SK-N-SH (cell line): ENCODE data around the gene RPH3AL. TPM values are rescaled to one million over a fixed set of nuclear protein-coding genes. Genes with fewer than 3 reads are reported as not detected.

Source experiments
- CTCF ChIA-PET: fragments of 300-600, 350-600 bp; formaldehyde crosslinking; extraction: SDS; loops from one replicate; lab custom pipeline; 2021; lab: Yijun Ruan, JAX
- POLR2A ChIA-PET: fragments of 350-600 bp; sonication (Branson Sonifier 250); formaldehyde crosslinking; extraction: SDS; loops from one replicate; lab custom pipeline; 2020; ENCODE audit warnings: antibody characterized with exemption, inconsistent platforms; lab: Yijun Ruan, JAX
- DNase-seq: peaks from one replicate; pipeline ENCODE4 v3.0.0; 2012
- H2AFZ ChIP-seq: fragments of 200-600 bp; sonication (generic); 2 replicates; pipeline ENCODE4 v1.8.1; 2016; ENCODE audit warnings: antibody characterized with exemption, mild to moderate bottlenecking, low read depth
- H3F3A ChIP-seq: fragments of 200-600 bp; sonication (generic); replicated peaks from 2 replicates; pipeline ENCODE3; 2016; ENCODE audit warnings: antibody characterized with exemption, mild to moderate bottlenecking; ENCODE audit not compliant: insufficient read depth
- H3K27ac ChIP-seq, 2 experiments: fragments of 200-500 bp in 1 of 2; fragments of 200-600 bp in 1 of 2; sonication (Bioruptor generic) in 1 of 2; sonication (generic), shearing (Covaris generic) in 1 of 2; 2 replicates each; pipeline versions ENCODE4 v1.5.1 to v1.6.1; 2014 to 2016; ENCODE audit warnings: low read depth in 2 of 2, inconsistent platforms in 1 of 2, low read length in 1 of 2, mild to moderate bottlenecking in 1 of 2, mixed read lengths in 1 of 2
- H3K27me3 ChIP-seq: fragments of 200-600 bp; sonication (generic), shearing (Covaris generic); 2 replicates; pipeline ENCODE4 v1.6.1; 2016; ENCODE audit warnings: mixed run types; ENCODE audit not compliant: insufficient read depth
- H3K36me3 ChIP-seq, 2 experiments: fragments of 200-500 bp in 1 of 2; fragments of 200-600 bp in 1 of 2; sonication (Bioruptor generic) in 1 of 2; sonication (generic) in 1 of 2; replicated peaks in 1 of 2; 2 replicates each; pipeline versions ENCODE3 to v1.5.1; 2014 to 2016; ENCODE audit warnings: low read length in 1 of 2, mild to moderate bottlenecking in 1 of 2; ENCODE audit not compliant: insufficient read depth in 2 of 2, control insufficient read depth in 1 of 2
- H3K4me1 ChIP-seq, 2 experiments: fragments of 200-500 bp in 1 of 2; fragments of 200-600 bp in 1 of 2; sonication (Bioruptor generic) in 1 of 2; sonication (generic), shearing (Covaris generic) in 1 of 2; 2 replicates each; pipeline versions ENCODE4 v1.5.1 to v1.6.1; 2014 to 2016; ENCODE audit warnings: low read depth in 1 of 2, low read length in 1 of 2, mixed run types in 1 of 2; ENCODE audit not compliant: insufficient read depth in 2 of 2, control insufficient read depth in 1 of 2
- H3K4me2 ChIP-seq: fragments of 200-600 bp; sonication (generic), shearing (Covaris generic); 2 replicates; pipeline ENCODE4 v1.6.1; 2017; ENCODE audit warnings: mixed run types
- H3K4me3 ChIP-seq, 2 experiments: fragments of 200-500 bp in 1 of 2; fragments of 200-600 bp in 1 of 2; sonication (Bioruptor generic) in 1 of 2; sonication (generic), shearing (Covaris generic) in 1 of 2; 2 replicates each; pipeline versions ENCODE4 v1.5.1 to v1.8.1; 2014 to 2016; ENCODE audit warnings: low read depth in 2 of 2, inconsistent platforms in 1 of 2, low read length in 1 of 2, mild to moderate bottlenecking in 1 of 2, mixed read lengths in 1 of 2, moderate library complexity in 1 of 2
- H3K79me2 ChIP-seq: fragments of 200-600 bp; sonication (generic); 2 replicates; pipeline ENCODE4 v1.8.1; 2017; ENCODE audit warnings: mild to moderate bottlenecking; ENCODE audit not compliant: insufficient read depth
- H3K9ac ChIP-seq: fragments of 200-600 bp; sonication (generic); 2 replicates; pipeline ENCODE4 v1.6.1; 2017; ENCODE audit warnings: mixed run types
- H3K9me2 ChIP-seq: fragments of 200-600 bp; sonication (generic); 2 replicates; pipeline ENCODE4 v1.6.1; 2017; ENCODE audit warnings: mixed run types
- H3K9me3 ChIP-seq: fragments of 200-600 bp; sonication (generic); 2 replicates; pipeline ENCODE4 v1.6.1; 2017; ENCODE audit warnings: mixed run types, mild to moderate bottlenecking, moderate library complexity
- H4K20me1 ChIP-seq: fragments of 200-600 bp; sonication (generic); 2 replicates; pipeline ENCODE4 v1.6.1; 2017; ENCODE audit warnings: mild to moderate bottlenecking, mixed run types; ENCODE audit not compliant: insufficient read depth
- EP300 ChIP-seq, 2 experiments: IDR thresholded peaks; 2 replicates each; pipeline versions ENCODE4 v1.4.0 to v1.6.1; 2012; ENCODE audit warnings: borderline replicate concordance in 1 of 2, low read depth in 1 of 2, low read length in 1 of 2
- FOSL2 ChIP-seq: IDR thresholded peaks from 2 replicates; pipeline ENCODE4 v1.4.0; 2012; ENCODE audit warnings: low read depth, mild to moderate bottlenecking, moderate library complexity, borderline replicate concordance
- FOXJ3 ChIP-seq: sonication (generic); formaldehyde crosslinking; IDR thresholded peaks from 2 replicates; pipeline ENCODE4 v1.5.1; 2020; ENCODE audit warnings: mild to moderate bottlenecking, missing genetic modification reagents
- GABPA ChIP-seq: IDR thresholded peaks from 2 replicates; pipeline ENCODE4 v1.4.0; 2012; ENCODE audit warnings: low read depth, mild to moderate bottlenecking
- POLR2AphosphoS5 ChIP-seq: IDR thresholded peaks from 2 replicates; pipeline ENCODE4 v1.6.1; 2012; ENCODE audit warnings: low read depth, low read length
- RXRA ChIP-seq: IDR thresholded peaks from 2 replicates; pipeline ENCODE4 v1.4.0; 2012; ENCODE audit warnings: low read depth, mild to moderate bottlenecking, borderline replicate concordance
- SMC3 ChIP-seq: IDR thresholded peaks from 2 replicates; pipeline ENCODE4 v1.6.1; 2012; ENCODE audit warnings: low read depth, low read length, improper control_type of control experiment
- TCF12 ChIP-seq: IDR thresholded peaks from 2 replicates; pipeline ENCODE4 v1.4.0; 2012
- YY1 ChIP-seq: IDR thresholded peaks from 2 replicates; pipeline ENCODE4 v1.4.0; 2012; ENCODE audit warnings: low read depth, mild to moderate bottlenecking
- WGBS: methylation state at CpG from one replicate; pipeline ENCODE4 v1.1.6; 2017; ENCODE audit warnings: low lambda C conversion rate; 5-methylcytosine and 5-hydroxymethylcytosine counted together
- polyA plus RNA-seq, 3 experiments: library from polyadenylated mRNA; depleted of rRNA; stranded (reverse); fragments of >200 nt; gene quantifications; 2 replicates each; pipeline ENCODE4 v1.2.3, GENCODE V29; 2012
- TF ChIP-seq, protein P1 (sequence below): IDR thresholded peaks from 2 replicates; pipeline ENCODE4 v1.6.1; 2012; ENCODE audit warnings: mild to moderate bottlenecking, low read depth, low read length, moderate library complexity
- TF ChIP-seq, protein P2 (sequence below): IDR thresholded peaks from 2 replicates; pipeline ENCODE4 v1.4.0; 2012; ENCODE audit warnings: low read depth
- TF ChIP-seq, protein P3 (sequence below): IDR thresholded peaks from 2 replicates; pipeline ENCODE4 v1.4.0; 2012; ENCODE audit warnings: low read depth, borderline replicate concordance
- TF ChIP-seq, protein P4 (sequence below): fragments of 150-350 bp; IDR thresholded peaks from 2 replicates; pipeline ENCODE4 v1.6.1; 2017; ENCODE audit warnings: antibody characterized with exemption, low read length, low read depth, borderline replicate concordance
- TF ChIP-seq, protein P5 (sequence below): fragments of 200-600 bp; sonication (generic); IDR thresholded peaks from 2 replicates; pipeline ENCODE4 v1.6.1; 2017; ENCODE audit warnings: antibody characterized with exemption, mild to moderate bottlenecking, moderate library complexity

RPH3AL gene
- polyA plus RNA-seq, 1 of the 3 experiments (the other 2 are of a cell fraction): 2.9 TPM

DNA sequence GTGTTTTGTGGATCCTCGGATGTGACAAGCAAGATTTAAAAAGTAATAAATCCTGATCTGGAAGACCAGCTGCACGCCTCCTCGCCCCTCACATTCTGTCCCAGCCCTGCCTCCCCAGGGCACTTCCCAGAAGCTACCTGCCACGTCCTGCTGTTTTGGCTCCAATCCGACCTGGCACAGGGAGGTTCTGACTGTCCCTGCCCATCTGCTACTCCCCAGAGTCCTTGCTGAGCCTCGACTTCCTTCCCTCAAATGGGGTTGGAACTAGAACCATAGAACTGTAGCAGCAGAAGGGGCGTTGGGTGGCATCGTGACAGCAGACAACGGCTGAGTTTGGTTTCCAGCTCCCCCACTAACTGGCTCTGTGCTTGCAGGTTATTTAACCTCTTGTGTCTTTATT lies 71.7 kb downstream of the RPH3AL start:
- H3K9me3 ChIP-seq: no peaks in the 10 kb centered on the region
- 64% methylated on average over 7 of the region's 9 CpGs for WGBS
- no peak overlapping the region for H3K4me3 ChIP-seq
- no peaks in the 10 kb centered on the region for H3K4me1 ChIP-seq
- H3K27ac ChIP-seq: no peak overlapping the region
- H3F3A ChIP-seq: peaks cover 3% of the 10 kb centered on the region
- no peak for TF ChIP-seq TCF12
- no peak for TF ChIP-seq POLR2AphosphoS5
- TF ChIP-seq, protein P1, sequence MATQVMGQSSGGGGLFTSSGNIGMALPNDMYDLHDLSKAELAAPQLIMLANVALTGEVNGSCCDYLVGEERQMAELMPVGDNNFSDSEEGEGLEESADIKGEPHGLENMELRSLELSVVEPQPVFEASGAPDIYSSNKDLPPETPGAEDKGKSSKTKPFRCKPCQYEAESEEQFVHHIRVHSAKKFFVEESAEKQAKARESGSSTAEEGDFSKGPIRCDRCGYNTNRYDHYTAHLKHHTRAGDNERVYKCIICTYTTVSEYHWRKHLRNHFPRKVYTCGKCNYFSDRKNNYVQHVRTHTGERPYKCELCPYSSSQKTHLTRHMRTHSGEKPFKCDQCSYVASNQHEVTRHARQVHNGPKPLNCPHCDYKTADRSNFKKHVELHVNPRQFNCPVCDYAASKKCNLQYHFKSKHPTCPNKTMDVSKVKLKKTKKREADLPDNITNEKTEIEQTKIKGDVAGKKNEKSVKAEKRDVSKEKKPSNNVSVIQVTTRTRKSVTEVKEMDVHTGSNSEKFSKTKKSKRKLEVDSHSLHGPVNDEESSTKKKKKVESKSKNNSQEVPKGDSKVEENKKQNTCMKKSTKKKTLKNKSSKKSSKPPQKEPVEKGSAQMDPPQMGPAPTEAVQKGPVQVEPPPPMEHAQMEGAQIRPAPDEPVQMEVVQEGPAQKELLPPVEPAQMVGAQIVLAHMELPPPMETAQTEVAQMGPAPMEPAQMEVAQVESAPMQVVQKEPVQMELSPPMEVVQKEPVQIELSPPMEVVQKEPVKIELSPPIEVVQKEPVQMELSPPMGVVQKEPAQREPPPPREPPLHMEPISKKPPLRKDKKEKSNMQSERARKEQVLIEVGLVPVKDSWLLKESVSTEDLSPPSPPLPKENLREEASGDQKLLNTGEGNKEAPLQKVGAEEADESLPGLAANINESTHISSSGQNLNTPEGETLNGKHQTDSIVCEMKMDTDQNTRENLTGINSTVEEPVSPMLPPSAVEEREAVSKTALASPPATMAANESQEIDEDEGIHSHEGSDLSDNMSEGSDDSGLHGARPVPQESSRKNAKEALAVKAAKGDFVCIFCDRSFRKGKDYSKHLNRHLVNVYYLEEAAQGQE: no peak
- TF ChIP-seq, protein P2, sequence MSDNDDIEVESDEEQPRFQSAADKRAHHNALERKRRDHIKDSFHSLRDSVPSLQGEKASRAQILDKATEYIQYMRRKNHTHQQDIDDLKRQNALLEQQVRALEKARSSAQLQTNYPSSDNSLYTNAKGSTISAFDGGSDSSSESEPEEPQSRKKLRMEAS: no peak
- no peak for TF ChIP-seq SMC3
- TF ChIP-seq, protein P3, sequence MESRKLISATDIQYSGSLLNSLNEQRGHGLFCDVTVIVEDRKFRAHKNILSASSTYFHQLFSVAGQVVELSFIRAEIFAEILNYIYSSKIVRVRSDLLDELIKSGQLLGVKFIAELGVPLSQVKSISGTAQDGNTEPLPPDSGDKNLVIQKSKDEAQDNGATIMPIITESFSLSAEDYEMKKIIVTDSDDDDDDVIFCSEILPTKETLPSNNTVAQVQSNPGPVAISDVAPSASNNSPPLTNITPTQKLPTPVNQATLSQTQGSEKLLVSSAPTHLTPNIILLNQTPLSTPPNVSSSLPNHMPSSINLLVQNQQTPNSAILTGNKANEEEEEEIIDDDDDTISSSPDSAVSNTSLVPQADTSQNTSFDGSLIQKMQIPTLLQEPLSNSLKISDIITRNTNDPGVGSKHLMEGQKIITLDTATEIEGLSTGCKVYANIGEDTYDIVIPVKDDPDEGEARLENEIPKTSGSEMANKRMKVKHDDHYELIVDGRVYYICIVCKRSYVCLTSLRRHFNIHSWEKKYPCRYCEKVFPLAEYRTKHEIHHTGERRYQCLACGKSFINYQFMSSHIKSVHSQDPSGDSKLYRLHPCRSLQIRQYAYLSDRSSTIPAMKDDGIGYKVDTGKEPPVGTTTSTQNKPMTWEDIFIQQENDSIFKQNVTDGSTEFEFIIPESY: no peak
- no peak for TF ChIP-seq EP300 (IDR thresholded peaks at IDR 0.05; ENCODE audit: borderline replicate concordance in 1 of 2, low read depth in 1 of 2, low read length in 1 of 2)
- TF ChIP-seq, protein P4, sequence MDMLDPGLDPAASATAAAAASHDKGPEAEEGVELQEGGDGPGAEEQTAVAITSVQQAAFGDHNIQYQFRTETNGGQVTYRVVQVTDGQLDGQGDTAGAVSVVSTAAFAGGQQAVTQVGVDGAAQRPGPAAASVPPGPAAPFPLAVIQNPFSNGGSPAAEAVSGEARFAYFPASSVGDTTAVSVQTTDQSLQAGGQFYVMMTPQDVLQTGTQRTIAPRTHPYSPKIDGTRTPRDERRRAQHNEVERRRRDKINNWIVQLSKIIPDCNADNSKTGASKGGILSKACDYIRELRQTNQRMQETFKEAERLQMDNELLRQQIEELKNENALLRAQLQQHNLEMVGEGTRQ: no peak
- no peak for TF ChIP-seq GABPA
- TF ChIP-seq FOXJ3 (CRISPR knock-in tag): no peak
- TF ChIP-seq, protein P5, sequence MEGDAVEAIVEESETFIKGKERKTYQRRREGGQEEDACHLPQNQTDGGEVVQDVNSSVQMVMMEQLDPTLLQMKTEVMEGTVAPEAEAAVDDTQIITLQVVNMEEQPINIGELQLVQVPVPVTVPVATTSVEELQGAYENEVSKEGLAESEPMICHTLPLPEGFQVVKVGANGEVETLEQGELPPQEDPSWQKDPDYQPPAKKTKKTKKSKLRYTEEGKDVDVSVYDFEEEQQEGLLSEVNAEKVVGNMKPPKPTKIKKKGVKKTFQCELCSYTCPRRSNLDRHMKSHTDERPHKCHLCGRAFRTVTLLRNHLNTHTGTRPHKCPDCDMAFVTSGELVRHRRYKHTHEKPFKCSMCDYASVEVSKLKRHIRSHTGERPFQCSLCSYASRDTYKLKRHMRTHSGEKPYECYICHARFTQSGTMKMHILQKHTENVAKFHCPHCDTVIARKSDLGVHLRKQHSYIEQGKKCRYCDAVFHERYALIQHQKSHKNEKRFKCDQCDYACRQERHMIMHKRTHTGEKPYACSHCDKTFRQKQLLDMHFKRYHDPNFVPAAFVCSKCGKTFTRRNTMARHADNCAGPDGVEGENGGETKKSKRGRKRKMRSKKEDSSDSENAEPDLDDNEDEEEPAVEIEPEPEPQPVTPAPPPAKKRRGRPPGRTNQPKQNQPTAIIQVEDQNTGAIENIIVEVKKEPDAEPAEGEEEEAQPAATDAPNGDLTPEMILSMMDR: no peak
- no peak for TF ChIP-seq FOSL2
- no peak for TF ChIP-seq YY1
- no peak for TF ChIP-seq RXRA
- no peaks in the 10 kb centered on the region for H4K20me1 ChIP-seq
- ChIA-PET CTCF (interaction anchor here (3.8 kb wide), 1 partner anchor 29 kb away, joined by 16 read pairs; no protein-coding TSS in a partner anchor), POLR2A (no interaction called here)
- no peak for DNase-seq
- H3K36me3 ChIP-seq: no peaks in the 10 kb centered on the region
- no peak overlapping the region for H2AFZ ChIP-seq
- no peaks in the 10 kb centered on the region for H3K79me2 ChIP-seq
- no peak overlapping the region for H3K4me2 ChIP-seq
- H3K9me2 ChIP-seq: no peaks in the 10 kb centered on the region
- no peak overlapping the region for H3K9ac ChIP-seq
- no peaks in the 10 kb centered on the region for H3K27me3 ChIP-seq
